Tibial nerve (tissue), 4 donors: Measurements from ENCODE around the gene PTPRF. TPM values are rescaled to one million over a fixed set of nuclear protein-coding genes. Genes with fewer than 3 reads are reported as not detected.

Source experiments
- DNase-seq, 2 donors: peaks; one replicate each; pipeline ENCODE4 v3.0.0-alpha.2; 2019; ENCODE audit warnings: low spot score in 2 of 2
- H3K27ac ChIP-seq, 4 donors: fragments of 200-600 bp; sonication (generic) in 3 of 4; one replicate each; pipeline ENCODE4 v1.5.1; 2017 to 2019; ENCODE audit warnings: mild to moderate bottlenecking in 1 of 4
- H3K27me3 ChIP-seq, 2 donors: fragments of 200-600 bp; sonication (generic) in 1 of 2; one replicate each; pipeline versions ENCODE4 v1.5.1 to v1.6.0; 2017 to 2019
- H3K36me3 ChIP-seq, 3 donors: fragments of 200-600 bp; sonication (generic); one replicate each; pipeline ENCODE4 v1.5.1; 2018 to 2019
- H3K4me1 ChIP-seq, 4 donors: fragments of 200-600 bp; sonication (generic) in 3 of 4; one replicate each; pipeline ENCODE4 v1.5.1; 2017 to 2019
- H3K4me3 ChIP-seq, 4 donors: fragments of 200-600 bp; sonication (generic) in 3 of 4; one replicate each; pipeline ENCODE4 v1.5.1; 2017 to 2019; ENCODE audit warnings: mild to moderate bottlenecking in 1 of 4, moderate library complexity in 1 of 4
- H3K9me3 ChIP-seq, 4 donors: fragments of 200-600 bp; sonication (generic) in 3 of 4; one replicate each; pipeline ENCODE4 v1.5.1; 2017 to 2019
- EP300 ChIP-seq, 2 donors: sonication (generic); formaldehyde crosslinking; IDR thresholded peaks; one replicate each; pipeline ENCODE4 v1.6.1; 2017; ENCODE audit warnings: antibody characterized with exemption in 2 of 2, mild to moderate bottlenecking in 1 of 2
- POLR2A ChIP-seq, 2 donors: fragments of 450-650 bp; IDR thresholded peaks; one replicate each; pipeline ENCODE4 v1.6.1; 2017; ENCODE audit warnings: antibody characterized with exemption in 2 of 2, mild to moderate bottlenecking in 2 of 2, moderate library complexity in 2 of 2
- WGBS, 2 donors: methylation state at CpG; one replicate each; pipeline ENCODE4 v1.1.5; 2018; 5-methylcytosine and 5-hydroxymethylcytosine counted together
- total RNA-seq, 4 donors: library from RNA; depleted of rRNA; stranded (reverse); fragments of >200 nt; gene quantifications; one replicate each; pipeline ENCODE4 v1.1.0, GENCODE V29; 2016
- TF ChIP-seq, protein P1 (sequence below), 5 experiments: fragments of 200-600 bp in 3 of 5; fragments of 450-650 bp in 2 of 5; sonication (generic) in 3 of 5; IDR thresholded peaks; one replicate each; pipeline ENCODE4 v1.5.1; 2016 to 2019; ENCODE audit warnings: antibody characterized with exemption in 5 of 5, mild to moderate bottlenecking in 3 of 5, moderate library complexity in 2 of 5

Gene PTPRF
- total RNA-seq, 4 donors from 2014 or later: 72.0 to 112 (median 92.5) TPM

DNA sequence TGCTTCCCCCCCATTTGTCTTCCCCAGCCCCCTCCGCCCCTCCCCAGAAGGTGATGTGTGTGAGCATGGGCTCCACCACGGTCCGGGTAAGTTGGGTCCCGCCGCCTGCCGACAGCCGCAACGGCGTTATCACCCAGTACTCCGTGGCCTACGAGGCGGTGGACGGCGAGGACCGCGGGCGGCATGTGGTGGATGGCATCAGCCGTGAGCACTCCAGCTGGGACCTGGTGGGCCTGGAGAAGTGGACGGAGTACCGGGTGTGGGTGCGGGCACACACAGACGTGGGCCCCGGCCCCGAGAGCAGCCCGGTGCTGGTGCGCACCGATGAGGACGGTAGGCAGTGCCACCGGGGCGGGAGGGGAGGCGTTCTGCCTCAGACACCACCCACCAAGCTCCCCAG, 67.0 kb downstream of the PTPRF start:
- no peak overlapping the region for H3K27ac ChIP-seq
- no peaks in the 10 kb centered on the region for H3K9me3 ChIP-seq
- 94 to 95% methylated on average over 21 to 25 of the region's 31 CpGs for WGBS, 2 donors
- H3K4me3 ChIP-seq: no peak overlapping the region
- H3K4me1 ChIP-seq: no peaks in the 10 kb centered on the region
- no peak for DNase-seq
- peaks cover 0 to 85% (median 0%) of the 10 kb centered on the region in 3 donors for H3K36me3 ChIP-seq
- TF ChIP-seq EP300 (IDR thresholded peaks at IDR 0.05): no peak
- TF ChIP-seq, protein P1, sequence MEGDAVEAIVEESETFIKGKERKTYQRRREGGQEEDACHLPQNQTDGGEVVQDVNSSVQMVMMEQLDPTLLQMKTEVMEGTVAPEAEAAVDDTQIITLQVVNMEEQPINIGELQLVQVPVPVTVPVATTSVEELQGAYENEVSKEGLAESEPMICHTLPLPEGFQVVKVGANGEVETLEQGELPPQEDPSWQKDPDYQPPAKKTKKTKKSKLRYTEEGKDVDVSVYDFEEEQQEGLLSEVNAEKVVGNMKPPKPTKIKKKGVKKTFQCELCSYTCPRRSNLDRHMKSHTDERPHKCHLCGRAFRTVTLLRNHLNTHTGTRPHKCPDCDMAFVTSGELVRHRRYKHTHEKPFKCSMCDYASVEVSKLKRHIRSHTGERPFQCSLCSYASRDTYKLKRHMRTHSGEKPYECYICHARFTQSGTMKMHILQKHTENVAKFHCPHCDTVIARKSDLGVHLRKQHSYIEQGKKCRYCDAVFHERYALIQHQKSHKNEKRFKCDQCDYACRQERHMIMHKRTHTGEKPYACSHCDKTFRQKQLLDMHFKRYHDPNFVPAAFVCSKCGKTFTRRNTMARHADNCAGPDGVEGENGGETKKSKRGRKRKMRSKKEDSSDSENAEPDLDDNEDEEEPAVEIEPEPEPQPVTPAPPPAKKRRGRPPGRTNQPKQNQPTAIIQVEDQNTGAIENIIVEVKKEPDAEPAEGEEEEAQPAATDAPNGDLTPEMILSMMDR (IDR thresholded peaks at IDR 0.05): no peak
- TF ChIP-seq POLR2A (IDR thresholded peaks at IDR 0.05): no peak
- H3K27me3 ChIP-seq: no peaks in the 10 kb centered on the region

DNA sequence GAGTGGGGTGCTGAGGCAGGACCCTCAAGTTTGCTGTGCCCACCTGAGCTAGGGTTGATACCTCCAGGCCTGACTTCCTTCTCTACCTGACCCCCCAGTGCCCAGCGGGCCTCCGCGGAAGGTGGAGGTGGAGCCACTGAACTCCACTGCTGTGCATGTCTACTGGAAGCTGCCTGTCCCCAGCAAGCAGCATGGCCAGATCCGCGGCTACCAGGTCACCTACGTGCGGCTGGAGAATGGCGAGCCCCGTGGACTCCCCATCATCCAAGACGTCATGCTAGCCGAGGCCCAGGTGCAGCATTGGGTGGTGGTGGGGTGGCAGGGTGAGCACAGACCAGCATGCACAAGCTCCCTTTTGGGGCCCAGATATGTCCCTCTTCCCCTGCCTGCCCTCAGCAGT, 67.9 kb downstream of the PTPRF start:
- no peak overlapping the region for H3K27ac ChIP-seq
- H3K27me3 ChIP-seq: no peaks in the 10 kb centered on the region
- H3K9me3 ChIP-seq: no peaks in the 10 kb centered on the region
- no peak for DNase-seq
- peaks cover 0 to 85% (median 0%) of the 10 kb centered on the region in 3 donors for H3K36me3 ChIP-seq
- no peak overlapping the region for H3K4me3 ChIP-seq
- 88 to 96% methylated on average over 9 to 11 of the region's 11 CpGs for WGBS, 2 donors
- no peak for TF ChIP-seq EP300 (IDR thresholded peaks at IDR 0.05)
- TF ChIP-seq, protein P1 (IDR thresholded peaks at IDR 0.05): no peak
- TF ChIP-seq POLR2A (IDR thresholded peaks at IDR 0.05): no peak
- no peaks in the 10 kb centered on the region for H3K4me1 ChIP-seq

DNA sequence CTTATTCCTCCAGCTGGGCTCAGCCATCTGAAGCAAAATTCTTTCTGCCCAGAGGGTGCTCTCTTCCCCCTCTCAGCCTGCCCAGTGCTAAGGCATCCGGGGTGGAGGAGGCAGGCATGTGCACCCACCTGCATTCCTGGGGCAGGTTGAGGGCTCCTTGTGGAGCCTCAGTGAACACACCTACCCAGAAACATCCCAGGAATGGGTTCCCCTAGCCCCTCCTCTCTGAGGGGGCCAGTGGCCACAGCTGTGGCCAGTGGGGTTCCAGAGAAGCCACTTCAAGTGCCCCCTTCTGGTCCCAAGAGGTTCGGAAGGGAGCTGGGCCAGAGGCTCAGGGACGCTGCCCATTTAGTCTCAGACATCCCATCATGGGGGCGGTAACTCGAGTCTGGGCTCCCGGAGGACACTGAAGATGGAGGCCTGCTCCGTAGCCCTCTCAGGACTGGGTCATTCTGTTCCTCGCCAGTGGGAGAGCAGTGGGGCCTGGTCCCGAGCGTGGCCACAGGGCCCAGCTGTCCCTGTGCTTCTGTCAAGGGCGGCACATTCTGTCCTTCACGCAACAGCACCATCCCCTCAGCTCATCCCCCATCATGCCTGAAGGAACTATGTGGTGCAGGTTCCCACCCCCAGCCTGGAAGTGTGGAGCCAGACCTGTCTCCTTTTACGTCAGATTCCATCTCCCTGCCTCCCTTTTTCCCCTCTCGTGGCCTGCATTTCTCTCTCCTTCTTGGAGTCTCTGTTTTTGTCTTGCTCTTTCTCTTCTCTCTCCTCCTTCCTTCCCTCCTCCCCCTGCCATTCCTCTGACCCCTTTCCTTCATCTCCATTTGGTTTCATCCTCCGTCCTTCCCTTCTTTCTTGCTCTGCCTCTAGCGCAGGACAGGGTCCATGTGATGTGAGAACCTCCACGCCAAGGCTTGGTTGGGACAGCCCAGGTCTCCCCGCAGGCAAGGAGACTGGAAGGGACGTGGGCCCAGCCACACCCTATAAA, 69.6 kb downstream of the PTPRF start:
- WGBS, 2 donors: 83 to 87% methylated on average over 17 to 19 of the region's 19 CpGs
- DNase-seq: no peak

DNA sequence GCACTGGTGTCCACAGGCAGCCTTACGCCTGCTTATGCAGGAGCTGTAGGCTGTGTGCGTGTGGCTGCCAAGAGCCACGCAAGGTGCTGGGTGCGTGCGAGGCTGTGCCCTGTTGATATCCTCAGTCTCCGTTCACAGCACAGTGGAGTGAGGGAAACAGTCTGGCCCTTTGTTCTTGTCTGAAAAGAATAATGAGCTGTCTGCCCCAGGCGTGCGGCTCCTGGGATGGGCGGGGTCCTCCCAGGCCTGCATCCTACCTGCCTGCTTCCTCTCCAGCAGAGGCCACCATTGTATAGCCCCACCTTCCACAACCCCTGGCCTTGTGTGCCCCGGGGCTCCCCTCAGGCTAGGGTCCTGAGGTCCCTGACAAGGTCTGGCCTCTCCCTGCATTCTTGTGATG, 72.3 kb downstream of the PTPRF start:
- no peaks in the 10 kb centered on the region for H3K9me3 ChIP-seq
- no peak overlapping the region for H3K27ac ChIP-seq
- no peaks in the 10 kb centered on the region for H3K27me3 ChIP-seq
- TF ChIP-seq, protein P1 (IDR thresholded peaks at IDR 0.05): no peak
- TF ChIP-seq EP300 (IDR thresholded peaks at IDR 0.05): no peak
- H3K4me3 ChIP-seq: no peak overlapping the region
- no peaks in the 10 kb centered on the region for H3K4me1 ChIP-seq
- 64 to 74% methylated on average over 4 to 10 of the region's 10 CpGs for WGBS, 2 donors
- H3K36me3 ChIP-seq: peaks cover 0 to 100% (median 3%) of the 10 kb centered on the region in 3 donors
- no peak for DNase-seq

More for the DNA sequence above, 69.6 kb downstream of the PTPRF start:
- TF ChIP-seq, protein P1 (IDR thresholded peaks at IDR 0.05): no peak
- TF ChIP-seq POLR2A (IDR thresholded peaks at IDR 0.05) (no peak), EP300 (IDR thresholded peaks at IDR 0.05) (no peak)
- Histone ChIP-seq H3K9me3 (no peaks in the 10 kb centered on the region), H3K36me3 (peaks cover 0 to 93% (median 3%) of the 10 kb centered on the region in 3 donors), H3K4me1 (no peaks in the 10 kb centered on the region), H3K27me3 (no peaks in the 10 kb centered on the region), H3K27ac (no peak overlapping the region), H3K4me3 (no peak overlapping the region)

DNA sequence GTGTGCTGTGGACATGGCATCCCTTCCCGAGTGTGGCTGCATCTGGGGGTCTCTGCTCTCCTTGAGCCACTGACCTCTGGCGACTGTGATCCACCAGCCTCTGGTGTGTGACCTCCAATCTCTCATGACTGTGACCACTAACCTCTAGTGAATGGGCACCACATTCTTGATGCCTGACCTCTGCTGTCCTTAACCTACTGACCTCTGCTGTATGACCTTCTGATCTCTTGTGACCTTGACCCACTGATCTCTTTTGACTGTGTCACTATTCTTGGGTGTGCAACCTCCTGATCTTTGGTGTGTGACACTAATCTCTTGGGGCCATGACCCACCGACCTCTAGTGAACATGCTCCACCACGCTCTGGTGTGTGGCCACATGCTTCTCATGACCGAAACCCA, 73.5 kb downstream of the PTPRF start:
- DNase-seq: no peak
- TF ChIP-seq, protein P1 (IDR thresholded peaks at IDR 0.05): no peak
- TF ChIP-seq POLR2A (IDR thresholded peaks at IDR 0.05) (no peak), EP300 (IDR thresholded peaks at IDR 0.05) (no peak)
- Histone ChIP-seq H3K4me3 (no peak overlapping the region), H3K36me3 (peaks cover 0 to 100% (median 3%) of the 10 kb centered on the region in 3 donors), H3K9me3 (no peaks in the 10 kb centered on the region), H3K4me1 (no peaks in the 10 kb centered on the region), H3K27ac (no peak overlapping the region), H3K27me3 (no peaks in the 10 kb centered on the region)
- WGBS, 2 donors: 85 to 87% methylated on average over 5 of the region's 5 CpGs
